Right forelimb (tissue), 1 donor: ENCODE data around the gene TGFBR3L.
"Not testable (repeated sequence)": the region's sequence is repeated elsewhere in the genome, so short reads cannot be mapped to it uniquely, and the experiment has no call there.

ENCODE experiments used
- DNase-seq: peaks from one replicate; pipeline ENCODE4 v3.0.0-alpha.2; 2018

Gene TGFBR3L

DNA sequence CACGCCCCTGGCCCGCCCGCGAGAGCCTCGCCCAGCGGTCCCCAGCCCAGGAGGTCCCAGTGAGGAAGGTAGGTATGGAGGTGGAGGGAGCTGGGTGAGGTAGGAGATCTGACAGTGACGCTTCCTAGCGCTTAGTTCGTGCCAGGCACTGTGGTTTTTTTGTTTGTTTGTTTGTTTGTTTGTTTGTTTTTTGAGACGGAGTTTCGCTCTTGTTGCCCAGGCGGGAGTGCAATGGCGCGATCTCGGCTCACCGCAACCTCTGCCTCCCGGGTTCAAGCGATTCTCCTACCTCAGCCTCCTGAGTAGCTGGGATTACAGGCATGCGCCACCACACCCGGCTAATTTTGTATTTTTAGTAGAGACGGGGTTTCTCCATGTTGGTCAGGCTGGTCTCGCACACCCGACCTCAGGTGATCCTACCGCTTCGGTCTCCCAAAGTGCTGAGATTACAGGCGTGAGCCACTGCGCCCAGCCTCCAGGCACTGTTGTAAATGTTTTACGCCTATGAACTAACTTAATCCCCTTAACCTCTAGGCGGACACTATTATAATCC lies 3.5 kb downstream of the TGFBR3L start:
- DNase-seq, result not testable (repeated sequence)

- no peak for DNase-seq
Measured at GRCh38 chr19:7918615-7919421, 4.2 kb downstream of the TGFBR3L start.

- DNase-seq, result peak; percentile 98
Measured at GRCh38 chr19:7919610-7920518, 5.2 kb downstream of the TGFBR3L start, which contains the start of gene SNAPC2. Gene SNAPC2 (plus strand): TSS chr19:7920338. CDS start chr19:7920367, 29 bp downstream.

DNA sequence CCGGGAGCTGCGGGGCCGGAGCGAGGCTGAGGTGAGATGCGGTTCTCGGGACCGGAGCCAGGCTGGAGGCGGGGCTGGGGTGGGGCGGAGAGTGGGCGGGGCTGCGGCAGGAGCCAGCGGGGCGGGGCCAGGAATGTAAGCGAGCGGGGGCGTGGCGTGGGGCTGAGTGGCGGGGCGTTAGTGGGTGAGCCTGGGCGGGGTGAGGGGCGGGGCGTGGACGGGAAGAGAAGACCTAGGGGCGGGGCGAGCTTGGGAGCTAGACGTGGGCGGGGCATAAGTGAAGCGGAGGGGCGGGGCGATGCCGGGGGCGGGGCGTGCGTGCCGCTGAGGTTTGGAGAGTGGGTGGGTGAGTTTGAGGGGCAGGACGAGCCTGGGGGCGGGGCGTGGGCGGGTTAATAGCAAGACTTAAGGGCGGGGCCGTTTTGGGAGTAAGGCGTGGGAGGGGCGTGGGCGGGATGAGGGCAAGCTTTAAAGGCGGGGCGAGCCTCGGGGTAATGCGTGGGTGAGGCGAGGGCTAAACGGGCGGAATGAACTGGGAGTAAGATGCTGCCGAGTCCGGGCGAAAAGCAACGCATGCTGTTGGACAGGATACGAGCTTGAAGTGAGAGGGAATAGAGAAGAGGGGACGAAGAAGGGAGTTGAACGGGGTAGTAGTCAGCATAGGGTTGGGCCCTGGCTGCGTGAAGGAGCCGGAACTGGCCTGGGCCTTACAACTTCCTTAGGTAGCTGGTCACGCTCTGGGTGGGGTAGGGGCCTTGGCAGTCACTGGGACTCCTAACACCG lies 6.1 kb downstream of the TGFBR3L start:
- DNase-seq, result peak; percentile 100

DNA sequence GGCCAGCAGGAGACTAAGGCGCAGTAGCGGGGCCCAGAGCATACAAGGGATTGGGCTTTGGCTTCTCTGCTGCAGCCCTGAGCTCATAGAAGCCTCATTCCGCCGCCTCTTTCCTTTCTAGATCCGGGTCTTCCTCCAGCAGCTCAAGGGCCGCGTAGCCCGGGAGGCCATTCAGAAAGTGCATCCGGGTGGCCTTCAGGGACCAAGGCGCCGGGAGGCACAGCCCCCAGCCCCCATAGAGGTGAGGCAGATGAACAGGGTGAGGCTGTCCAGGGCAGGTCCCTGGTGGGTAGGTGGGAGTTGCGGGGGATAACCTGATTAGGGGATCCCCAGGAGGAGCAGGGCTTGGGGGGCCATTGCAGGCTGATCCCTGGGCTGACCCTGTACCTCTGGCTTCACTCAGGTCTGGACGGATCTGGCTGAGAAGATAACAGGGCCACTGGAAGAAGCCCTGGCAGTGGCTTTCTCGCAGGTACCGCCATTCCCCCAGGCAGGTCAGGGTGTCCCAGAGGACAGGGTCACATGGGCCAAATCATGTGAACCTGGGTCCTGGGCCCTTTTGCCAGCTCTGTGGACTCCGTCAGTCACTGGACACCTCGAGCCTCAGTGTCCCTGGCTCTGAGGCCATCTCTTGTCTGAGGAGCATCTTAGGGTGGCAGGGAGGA lies 6.8 kb downstream of the TGFBR3L start:
- DNase-seq, result no peak

- DNase-seq, result no peak
Measured at GRCh38 chr19:7921967-7922835, 7.6 kb downstream of the TGFBR3L start.

DNA sequence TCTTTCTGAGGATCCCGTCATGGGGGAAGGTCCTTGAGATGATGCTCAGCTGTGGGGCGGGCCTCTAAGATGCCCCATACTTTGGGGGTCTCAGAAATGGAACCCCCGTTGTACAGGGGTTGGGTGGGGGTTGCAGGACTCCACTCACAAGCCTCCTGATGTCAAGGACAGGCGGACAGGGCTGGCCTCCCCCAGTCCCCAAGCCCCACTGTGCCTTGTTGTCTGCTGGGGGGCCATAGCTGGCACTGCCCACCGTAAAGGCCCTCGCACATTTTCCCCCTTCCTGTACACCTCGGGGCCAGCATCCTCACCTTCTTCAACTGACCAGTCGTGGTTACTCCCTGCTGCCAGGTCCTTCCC lies 8.2 kb downstream of the TGFBR3L start:
- DNase-seq, result no peak

GRCh38 chr19:7923295-7924191 lies 8.9 kb downstream of the TGFBR3L start:
- no peak for DNase-seq

DNA sequence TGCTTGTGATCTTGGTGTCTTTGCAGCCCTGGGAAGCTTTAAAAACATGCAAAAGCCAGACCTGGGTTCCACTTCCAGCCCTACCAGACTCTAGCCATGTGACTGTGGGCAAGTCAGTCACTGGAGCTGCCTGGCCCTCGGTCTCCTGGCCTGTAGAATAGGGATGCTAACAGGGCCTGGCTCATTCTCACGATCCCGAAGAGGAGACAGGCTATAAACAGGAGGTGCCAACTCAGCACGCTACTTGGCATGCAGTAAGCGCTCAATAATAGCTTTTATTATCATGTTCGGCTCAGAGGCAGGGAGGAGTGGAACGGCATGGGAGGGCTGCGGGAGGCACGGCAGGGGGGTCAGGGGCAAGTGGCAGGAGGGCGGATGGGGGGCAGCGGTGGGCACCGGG lies 9.6 kb downstream of the TGFBR3L start:
- DNase-seq, result no peak

DNA sequence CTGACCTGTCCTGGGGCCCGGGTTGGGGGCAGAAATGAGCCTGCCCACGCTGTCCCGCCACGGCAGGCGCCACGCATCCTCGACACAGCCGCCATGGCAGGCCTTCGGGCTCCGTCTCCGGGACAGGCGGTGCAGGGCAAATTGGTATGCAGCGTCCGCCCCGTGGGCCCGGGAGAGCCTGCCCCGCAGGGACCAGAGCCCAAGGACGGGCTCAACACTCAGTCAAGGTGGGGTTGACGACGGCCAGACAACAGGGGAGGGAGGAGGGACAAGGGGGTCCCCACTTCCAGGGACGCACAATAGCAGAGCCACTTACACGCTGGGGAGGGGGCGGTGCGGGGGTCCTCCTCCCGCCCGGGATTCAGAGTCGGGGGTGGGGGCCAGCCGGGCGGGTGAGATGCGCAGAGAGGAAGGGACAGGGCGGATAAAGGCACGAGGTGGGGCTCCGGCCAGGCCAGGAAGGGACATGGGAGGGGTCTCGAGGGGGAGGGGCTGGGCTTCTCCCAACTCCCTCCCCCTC lies 10.1 kb downstream of the TGFBR3L start:
- DNase-seq, result no peak

GRCh38 chr19:7925171-7925851 lies 10.7 kb downstream of the TGFBR3L start:
- DNase-seq, result peak; percentile 85

DNA sequence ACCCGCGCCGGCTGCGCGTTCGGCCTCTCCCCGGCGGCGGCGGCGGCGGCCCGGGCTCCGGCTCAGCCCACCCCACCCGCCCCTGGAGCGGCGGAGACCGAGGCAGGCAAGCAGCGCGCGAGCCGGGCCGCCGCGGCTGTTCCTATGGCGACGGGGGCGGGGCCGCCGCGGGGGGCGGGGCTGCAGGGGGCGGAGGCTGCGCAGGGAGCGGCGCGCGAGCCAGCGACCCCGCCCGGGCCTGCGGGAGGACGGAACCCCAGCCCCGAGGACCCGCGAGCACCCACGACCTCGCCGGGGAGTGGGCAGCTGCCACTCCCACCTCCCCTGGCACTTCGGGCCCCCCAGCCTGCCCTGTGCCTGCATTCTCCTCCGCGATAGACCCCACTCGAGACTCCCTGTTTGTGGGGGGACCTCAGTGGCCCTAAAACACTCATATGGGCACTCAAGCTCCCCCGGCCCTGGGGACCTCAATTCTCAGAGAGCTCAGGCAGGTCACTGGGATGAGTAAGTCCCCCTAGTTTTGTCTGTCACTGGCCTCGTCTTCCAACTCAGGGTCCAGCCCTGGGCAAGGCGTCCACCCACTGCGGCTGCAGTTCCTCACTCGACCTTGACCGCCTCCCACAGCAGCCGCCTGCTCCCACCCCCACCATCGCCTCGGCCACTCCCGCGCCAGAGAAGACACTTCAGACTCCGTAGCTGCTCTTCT lies 11.5 kb downstream of the TGFBR3L start, which contains the start of gene CTXN1:
CTXN1 (minus strand) TSS at position 115 of the 706 bp plus-strand sequence. CDS start 597 bp downstream, outside the sequence.
- peak; percentile 85 for DNase-seq

DNA sequence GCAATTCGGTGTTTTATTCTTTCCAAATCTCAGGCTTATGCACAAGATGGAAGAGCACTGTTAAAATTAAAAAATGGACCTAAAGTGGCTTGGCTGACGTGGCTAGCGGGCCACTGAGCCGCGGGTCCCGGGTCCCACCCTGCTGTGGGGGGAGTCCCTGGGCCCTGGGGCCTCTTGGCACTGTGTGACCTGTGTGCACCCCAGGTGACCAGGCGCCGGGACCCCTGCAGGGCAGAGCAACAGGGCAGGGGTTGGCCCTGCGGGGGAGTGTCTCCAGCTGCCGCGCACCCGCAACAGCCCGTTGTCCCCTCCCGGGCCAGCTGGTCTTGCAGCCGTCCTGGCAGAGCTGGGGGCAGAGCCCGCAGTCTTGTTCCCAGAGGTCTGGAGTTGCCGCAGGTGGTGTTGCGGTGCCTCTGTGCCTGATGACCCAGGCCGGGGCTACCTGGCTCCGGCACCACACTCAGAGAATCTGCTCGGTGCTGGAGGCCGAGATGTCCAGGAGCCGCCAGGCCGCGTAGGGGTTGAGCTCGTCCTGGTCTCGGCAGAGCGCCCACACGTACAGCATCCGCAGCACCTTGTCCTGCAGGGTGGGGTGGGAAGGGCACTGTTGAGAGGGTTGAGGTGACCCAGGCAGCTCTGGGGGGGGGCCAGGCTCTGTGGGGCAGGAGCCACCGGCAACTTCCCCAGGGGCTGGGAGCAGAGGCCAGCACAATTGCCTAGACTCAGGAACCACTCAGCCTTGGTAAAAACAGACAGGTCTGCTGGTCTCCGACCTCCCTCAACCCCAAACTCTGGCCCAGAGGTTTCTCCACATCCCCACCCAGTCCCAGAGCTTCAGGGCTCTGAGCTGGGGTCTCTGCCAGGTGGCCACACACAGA lies 12.3 kb downstream of the TGFBR3L start:
- DNase-seq, result no peak

DNA sequence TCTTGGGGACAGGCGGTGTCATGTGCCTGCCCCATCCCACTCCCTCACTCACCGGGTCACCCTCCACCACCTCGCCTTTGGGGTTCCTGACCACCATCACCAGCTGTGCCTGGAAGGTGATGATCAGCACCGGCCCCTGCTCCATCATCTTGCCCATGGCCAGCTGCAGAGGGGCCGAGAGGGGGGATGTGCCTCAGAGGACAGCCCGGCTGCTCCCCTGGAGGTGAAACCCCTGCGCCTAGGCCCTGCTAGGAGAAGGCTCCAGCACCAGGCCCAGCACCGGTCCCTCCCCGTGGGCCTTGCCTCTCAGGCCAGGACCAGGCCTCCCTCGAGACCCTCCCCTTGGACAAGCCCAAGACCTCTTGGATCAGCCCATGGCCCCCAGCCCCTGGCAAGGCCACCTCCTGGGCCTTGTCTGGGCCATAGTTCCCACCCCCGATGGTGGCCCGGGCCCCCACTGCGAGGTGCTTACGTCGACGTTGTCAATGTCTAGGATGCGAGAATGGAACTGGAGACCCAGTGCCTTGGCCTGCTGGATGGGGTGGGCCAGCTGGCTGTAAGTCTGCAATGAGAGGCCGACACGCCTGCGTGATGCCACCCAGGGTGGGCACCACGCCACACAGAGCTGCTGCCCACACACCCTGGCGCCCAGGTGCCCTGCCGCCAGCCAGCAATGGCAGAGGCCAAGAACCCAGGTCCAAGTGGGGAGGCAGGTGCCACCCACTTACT lies 13.1 kb downstream of the TGFBR3L start:
- DNase-seq, result no peak

GRCh38 chr19:7928334-7928706 lies 13.7 kb downstream of the TGFBR3L start:
- no peak for DNase-seq
